Fibroblast of villous mesenchyme (primary cell): ENCODE measurements around the gene MAP4K3. TPM values are rescaled to one million over a fixed set of nuclear protein-coding genes. Genes with fewer than 3 reads are reported as not detected.
"Not testable (repeated sequence)": the region's sequence is repeated elsewhere in the genome, so short reads cannot be mapped to it uniquely, and the experiment has no call there.

Experiments
- DNase-seq: peaks from one replicate; pipeline ENCODE4 v3.0.0-alpha.2; 2010; ENCODE audit warnings: low read depth
- H3K4me3 ChIP-seq: 2 replicates; pipeline ENCODE4 v1.5.1; 2011; ENCODE audit warnings: low read depth, mild to moderate bottlenecking, low read length
- CTCF ChIP-seq: IDR thresholded peaks from 2 replicates; pipeline ENCODE4 v1.5.1; 2012; ENCODE audit warnings: low read depth, mild to moderate bottlenecking, low read length; ENCODE audit not compliant: insufficient read depth
- total RNA-seq: library from RNA; depleted of rRNA; stranded (reverse); fragments of >200 nt; gene quantifications from 2 replicates; pipeline ENCODE4 v1.2.3, GENCODE V29; 2012

Gene MAP4K3
- total RNA-seq, 1 donor = 97.2 TPM

DNA sequence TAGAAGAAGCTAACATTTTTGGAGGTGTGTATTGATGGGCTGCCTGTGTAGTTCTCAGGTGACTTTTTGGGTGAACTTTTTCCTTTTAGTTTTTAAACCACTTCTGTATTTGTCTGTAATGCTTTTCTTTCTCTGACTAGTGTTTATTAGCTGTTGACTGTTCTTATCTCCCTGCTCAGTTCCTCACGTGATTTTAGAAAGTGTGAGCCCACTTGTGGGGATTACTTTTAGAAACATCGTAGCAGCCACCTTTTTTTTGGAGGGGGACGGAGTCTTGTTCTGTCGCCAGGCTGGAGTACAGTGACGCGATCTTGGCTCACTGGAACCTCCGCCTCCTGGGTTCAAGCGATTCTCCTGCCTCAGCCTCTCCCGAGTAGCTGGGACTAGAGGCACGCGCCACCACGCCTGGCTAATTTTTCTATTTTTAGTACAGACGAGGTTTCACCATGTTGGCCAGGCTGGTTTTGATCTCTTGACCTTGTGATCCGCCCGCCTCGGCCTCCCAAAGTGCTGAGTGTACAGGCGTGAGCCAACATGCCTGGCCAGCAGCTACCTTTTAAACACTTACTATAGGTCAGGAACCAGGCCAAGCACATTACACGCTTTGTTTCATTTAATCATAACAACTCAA, 184.1 kb downstream of the MAP4K3 start:
- no peak overlapping the region for H3K4me3 ChIP-seq
- no peak for DNase-seq
- no peak for TF ChIP-seq CTCF

DNA sequence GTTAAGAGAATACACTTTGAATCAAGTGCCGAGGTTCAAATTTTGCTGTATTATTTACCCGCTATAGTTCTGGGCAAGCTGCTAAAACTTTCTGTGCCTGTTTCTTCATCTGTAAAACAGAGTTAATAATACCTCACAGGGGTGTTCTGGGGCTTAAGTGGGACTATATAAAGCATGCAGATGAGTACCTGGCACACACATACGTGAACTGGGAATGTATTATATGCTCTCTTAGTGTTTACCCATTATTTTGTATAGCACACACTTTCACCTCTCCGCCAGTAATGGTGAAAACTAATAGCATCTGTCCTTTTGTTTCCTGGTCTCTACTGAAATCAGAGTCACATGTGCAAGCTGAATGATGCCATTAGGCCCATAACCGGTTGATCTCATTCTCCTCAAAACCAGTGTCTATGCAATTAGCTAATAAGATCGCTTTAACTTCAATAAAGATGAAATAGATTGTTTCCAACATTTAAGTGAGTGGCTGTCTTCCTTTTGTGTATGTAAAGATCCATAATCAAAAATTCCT, 189.5 kb downstream of the MAP4K3 start:
- no peak for DNase-seq
- no peak for TF ChIP-seq CTCF

GRCh38 chr2:39246382-39246980, 190.6 kb downstream of the MAP4K3 start:
- no peak for TF ChIP-seq CTCF
- H3K4me3 ChIP-seq = no peak overlapping the region
- no peak for DNase-seq

More for the DNA sequence above, 189.5 kb downstream of the MAP4K3 start:
- no peak overlapping the region for H3K4me3 ChIP-seq

DNA sequence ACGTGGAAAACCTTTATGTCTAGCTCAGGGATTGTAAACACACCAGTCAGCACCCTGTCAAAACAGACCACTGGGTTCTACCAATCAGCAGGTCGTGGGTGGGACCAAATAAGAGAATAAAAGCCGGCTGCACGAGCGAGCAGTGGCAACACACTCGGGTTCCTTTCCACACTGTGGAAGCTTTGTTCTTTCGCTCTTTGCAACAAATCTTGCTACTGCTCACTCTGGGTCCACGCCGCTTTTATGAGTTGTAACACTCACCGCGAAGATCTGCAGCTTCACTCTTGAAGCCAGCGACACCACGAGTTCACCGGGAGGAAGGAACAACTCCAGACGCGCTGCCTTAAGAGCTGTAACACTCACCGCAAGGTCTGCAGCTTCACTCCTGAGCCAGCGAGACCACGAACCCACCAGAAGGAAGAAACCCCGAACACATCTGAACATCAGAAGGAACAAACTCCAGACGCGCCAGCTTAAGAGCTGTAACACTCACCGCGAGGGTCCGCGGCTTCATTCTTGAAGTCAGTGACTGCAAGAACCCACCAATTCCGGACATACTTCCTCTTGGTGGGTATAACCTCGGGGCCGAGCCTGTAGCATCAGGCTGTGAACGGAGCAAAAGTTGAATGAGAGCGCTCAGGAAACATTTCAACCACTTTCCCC, 192.0 kb downstream of the MAP4K3 start:
- DNase-seq = peak; percentile 48

DNA sequence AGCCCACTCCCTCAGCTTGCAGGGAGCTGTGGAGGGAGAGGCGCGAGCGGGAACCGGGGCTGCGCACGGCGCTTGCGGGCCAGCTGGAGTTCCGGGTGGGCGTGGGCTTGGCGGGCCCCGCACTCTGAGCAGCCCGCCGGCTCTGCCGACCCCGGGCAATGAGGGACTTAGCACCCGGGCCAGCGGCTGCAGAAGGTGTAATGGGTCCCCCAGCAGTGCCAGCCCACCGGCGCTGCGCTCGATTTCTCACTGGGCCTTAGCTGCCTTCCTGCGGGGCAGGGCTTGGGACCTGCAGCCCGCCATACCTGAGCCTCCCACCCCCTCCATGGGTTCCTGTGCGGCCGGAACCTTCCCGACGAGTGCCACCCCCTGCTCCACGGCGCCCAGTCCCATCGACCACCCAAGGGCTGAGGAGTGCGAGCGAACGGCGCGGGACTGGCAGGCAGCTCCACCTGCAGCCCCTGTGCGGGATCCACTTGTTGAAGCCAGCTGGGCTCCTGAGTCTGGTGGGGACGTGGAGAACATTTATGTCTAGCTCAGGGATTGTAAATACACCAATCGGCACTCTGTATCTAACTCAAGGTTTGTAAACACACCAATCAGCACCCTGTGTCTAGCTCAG, 192.7 kb downstream of the MAP4K3 start:
- not testable (repeated sequence) for DNase-seq
- H3K4me3 ChIP-seq = peak overlapping the region; percentile 65

More for the DNA sequence above, 192.0 kb downstream of the MAP4K3 start:
- H3K4me3 ChIP-seq = peak overlapping the region; percentile 50

DNA sequence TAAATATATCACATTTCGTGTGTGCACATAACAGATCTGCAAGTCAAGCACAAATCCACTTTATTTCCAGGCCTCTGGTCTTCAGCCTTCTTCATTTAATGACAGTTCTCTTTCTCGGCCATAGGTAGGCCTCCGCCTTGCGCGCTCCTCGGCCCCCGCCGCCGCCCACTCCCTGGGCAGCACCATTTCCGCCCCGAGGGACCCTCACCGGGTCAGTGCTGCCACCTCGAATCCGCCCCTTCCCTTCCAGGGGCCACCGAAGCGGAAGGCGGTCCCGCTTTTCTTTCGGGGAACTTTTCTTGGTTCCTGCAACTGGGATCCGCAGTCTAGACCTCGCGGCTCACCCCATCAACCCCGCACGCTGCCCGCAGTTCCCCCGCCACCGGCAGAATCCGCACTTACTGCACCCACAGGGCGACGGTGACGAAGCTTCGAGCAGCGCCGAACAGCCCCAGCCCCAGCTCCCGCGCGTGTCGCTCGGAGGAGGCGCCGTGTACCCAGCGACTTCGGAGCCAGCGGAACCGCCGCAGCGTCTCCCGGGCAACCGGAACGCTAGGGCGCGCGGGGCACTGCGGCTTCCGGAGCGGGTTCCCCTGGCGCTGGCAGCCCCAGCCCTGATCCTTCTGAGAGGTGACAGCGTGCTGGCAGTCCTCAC, 193.5 kb downstream of the MAP4K3 start, which contains the start of gene CDKL4:
Gene CDKL4 (minus strand): TSS at position 502 of the 655 bp plus-strand sequence.
- peak; percentile 22 for DNase-seq

DNA sequence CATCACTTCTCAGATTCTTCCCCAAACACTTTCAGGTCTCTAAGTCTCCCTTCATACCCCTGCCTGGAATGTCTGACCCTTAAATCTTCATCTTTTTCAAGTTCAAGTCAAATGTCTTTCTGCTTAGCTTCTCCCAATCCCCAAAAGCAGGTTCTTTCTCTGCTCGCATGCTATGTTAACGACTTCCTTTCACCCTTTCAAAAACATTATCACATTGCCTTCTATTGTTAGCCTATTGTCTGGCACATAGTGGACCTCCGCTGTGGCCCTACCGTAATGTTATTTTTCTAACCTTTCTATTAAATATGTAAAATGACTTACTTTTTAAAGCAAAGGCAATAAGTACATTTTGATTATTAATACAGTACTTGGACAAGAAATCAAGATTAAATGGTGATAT, 195.5 kb downstream of the MAP4K3 start:
- H3K4me3 ChIP-seq = no peak overlapping the region
- TF ChIP-seq CTCF = no peak
- DNase-seq = no peak

More for the DNA sequence above, 193.5 kb downstream of the MAP4K3 start, which contains the start of gene CDKL4:
- H3K4me3 ChIP-seq = peak within 1 kb of the TSS; percentile 65
- TF ChIP-seq CTCF = no peak
